HepG2 (cell line): ENCODE results near the gene DDAH2. TPM values are rescaled to one million over a fixed set of nuclear protein-coding genes. Genes with fewer than 3 reads are reported as not detected.

Experiments
- ADNP ChIP-seq: sonication (generic); formaldehyde crosslinking; IDR thresholded peaks from 2 replicates; pipeline ENCODE4 v1.4.0; 2020; ENCODE audit warnings: missing genetic modification reagents
- ARID3A ChIP-seq: IDR thresholded peaks from 2 replicates; pipeline ENCODE4 v1.6.1; 2012; ENCODE audit warnings: low read depth, low read length, improper control_type of control experiment
- ARID4A ChIP-seq: sonication (generic); formaldehyde crosslinking; IDR thresholded peaks from 2 replicates; pipeline ENCODE4 v1.5.0; 2020; ENCODE audit warnings: mild to moderate bottlenecking, missing genetic modification reagents, borderline replicate concordance
- ASH2L ChIP-seq: fragments of 300-600, 200-600 bp; sonication (generic); IDR thresholded peaks from 2 replicates; pipeline ENCODE4 v1.7.0; 2017; ENCODE audit warnings: low read depth, mild to moderate bottlenecking, moderate library complexity, mixed read lengths, low read length; ENCODE audit not compliant: insufficient read length
- CENPT ChIP-seq: sonication (generic); formaldehyde crosslinking; IDR thresholded peaks from 2 replicates; pipeline ENCODE4 v1.8.0; 2022; ENCODE audit warnings: low read depth, mild to moderate bottlenecking, moderate library complexity, missing genetic modification reagents
- DNMT3B ChIP-seq: conservative IDR thresholded peaks from 2 replicates; pipeline ENCODE4 v1.6.1; 2016; ENCODE audit warnings: missing biosample characterization, control low read depth
- HDAC6 ChIP-seq: fragments of 200-600 bp; sonication (generic); IDR thresholded peaks from 2 replicates; pipeline ENCODE4 v1.7.0; 2017; ENCODE audit warnings: mild to moderate bottlenecking, antibody characterized with exemption, low read length, low read depth
- HOMEZ ChIP-seq: IDR thresholded peaks from 2 replicates; pipeline ENCODE4 v1.6.1; 2016; ENCODE audit warnings: low read depth
- MBNL3 ChIP-seq: fragments of 250-450 bp; sonication (Bioruptor Pico); conservative IDR thresholded peaks from 2 replicates; pipeline ENCODE4 v1.8.0; 2022; ENCODE audit warnings: mild to moderate bottlenecking, inconsistent platforms
- NR2F2 ChIP-seq: IDR thresholded peaks from 2 replicates; pipeline ENCODE4 v1.6.1; 2012; ENCODE audit warnings: low read depth, inconsistent platforms, borderline replicate concordance
- RBM22 ChIP-seq: fragments of 200-400 bp; formaldehyde crosslinking; optimal IDR thresholded peaks from 2 replicates; pipeline ENCODE3; 2017; ENCODE audit warnings: mild to moderate bottlenecking, low read length, moderate library complexity
- RELA ChIP-seq: sonication (generic); formaldehyde crosslinking; IDR thresholded peaks from 2 replicates; pipeline ENCODE4 v1.4.0; 2020; ENCODE audit warnings: missing genetic modification reagents
- RXRB ChIP-seq: IDR thresholded peaks from 2 replicates; pipeline ENCODE4 v1.6.1; 2016; ENCODE audit warnings: borderline replicate concordance, missing genetic modification reagents, missing compliant biosample characterization
- SAFB2 ChIP-seq: sonication (generic); formaldehyde crosslinking; IDR thresholded peaks from 2 replicates; pipeline ENCODE4 v1.5.1; 2020; ENCODE audit warnings: missing genetic modification reagents, low read depth, mild to moderate bottlenecking, borderline replicate concordance
- SRSF4 ChIP-seq: fragments of 200-400 bp; formaldehyde crosslinking; IDR thresholded peaks from one replicate; pipeline ENCODE4 v1.6.1; 2018; ENCODE audit warnings: mild to moderate bottlenecking, low read depth, low read length, moderate library complexity; ENCODE audit not compliant: poor library complexity, severe bottlenecking
- TARDBP ChIP-seq: sonication (generic); formaldehyde crosslinking; IDR thresholded peaks from 2 replicates; pipeline ENCODE4 v1.8.0; 2022; ENCODE audit warnings: mild to moderate bottlenecking, missing genetic modification reagents
- ZBTB2 ChIP-seq: sonication (generic); formaldehyde crosslinking; IDR thresholded peaks from 2 replicates; pipeline ENCODE4 v1.8.0; 2022; ENCODE audit warnings: low read depth, missing genetic modification reagents
- ZMAT5 ChIP-seq: sonication (generic); formaldehyde crosslinking; IDR thresholded peaks from 2 replicates; pipeline ENCODE4 v1.5.0; 2020; ENCODE audit warnings: mild to moderate bottlenecking, low read depth, missing genetic modification reagents, borderline replicate concordance
- ZNF138 ChIP-seq: sonication (generic); formaldehyde crosslinking; IDR thresholded peaks from 2 replicates; pipeline ENCODE4 v1.5.0; 2020; ENCODE audit warnings: mild to moderate bottlenecking, low read depth, missing genetic modification reagents
- ZNF629 ChIP-seq: sonication (generic); formaldehyde crosslinking; conservative IDR thresholded peaks from 2 replicates; pipeline ENCODE4 v1.5.0; 2020; ENCODE audit warnings: missing genetic modification reagents
- ZNF724P ChIP-seq: sonication (generic); formaldehyde crosslinking; IDR thresholded peaks from 2 replicates; pipeline ENCODE4 v1.8.0; 2022; ENCODE audit warnings: missing genetic modification reagents, borderline replicate concordance
- polyA plus RNA-seq, 8 experiments: library from polyadenylated mRNA; depleted of rRNA in 3 of 8; stranded (reverse) in 7 of 8; unstranded in 1 of 8; fragments of >200 nt; fragmentation: Illumina TruSeq in 4 of 8; extraction: Trizol in 4 of 8; gene quantifications; 2 replicates each; pipeline versions ENCODE4 v1.2.1 to v1.2.3, GENCODE V29; 2011 to 2016; ENCODE audit warnings: low read depth in 4 of 8, missing spikeins in 1 of 8, mixed read lengths in 1 of 8; ENCODE audit not compliant: insufficient read depth in 1 of 8
- total RNA-seq, 5 experiments: library from RNA; depleted of rRNA; stranded (reverse); fragments of >200 nt; fragmentation: Illumina TruSeq; extraction: Trizol; gene quantifications; 2 replicates each; pipeline ENCODE4 v1.2.3, GENCODE V29; 2016; ENCODE audit warnings: low read depth in 1 of 5

DDAH2 gene
- total and polyA plus RNA-seq, 2 of the 13 experiments (the other 11 are each of a cell fraction or from before 2014, with no cell fraction given) = 16.4 to 21.1 TPM

- no peak for TF ChIP-seq SAFB2 (CRISPR knock-in tag)
- no peak for TF ChIP-seq DNMT3B (CRISPR knock-in tag)
- TF ChIP-seq ZNF629 (CRISPR knock-in tag) = no peak
- TF ChIP-seq RXRB (CRISPR knock-in tag) = no peak
- no peak for TF ChIP-seq CENPT (CRISPR knock-in tag)
- no peak for TF ChIP-seq ADNP (CRISPR knock-in tag)
- TF ChIP-seq RELA (CRISPR knock-in tag) = 0 out of 2 replicates have a peak, but pooled peaks have one; percentile 13
- no peak for TF ChIP-seq ZNF138 (CRISPR knock-in tag)
- no peak for TF ChIP-seq ZBTB2 (CRISPR knock-in tag)
- no peak for TF ChIP-seq HOMEZ (CRISPR knock-in tag)
- TF ChIP-seq SRSF4 = no peak
- no peak for TF ChIP-seq HDAC6
- TF ChIP-seq ASH2L = no peak
- TF ChIP-seq NR2F2 = no peak
- TF ChIP-seq RBM22 = no peak
- TF ChIP-seq ARID4A (CRISPR knock-in tag) = no peak
- no peak for TF ChIP-seq ARID3A
- peak; percentile 63; the same call in 1 of the 2 replicates for TF ChIP-seq TARDBP (CRISPR knock-in tag)
- TF ChIP-seq ZNF724P (CRISPR knock-in tag) = no peak
- TF ChIP-seq ZMAT5 (CRISPR knock-in tag) = no peak
- no peak for TF ChIP-seq MBNL3 (CRISPR knock-in tag)
These were observed 5.2 kb upstream of the DDAH2 start (continued) for GRCh38 chr6:31734247-31734820.
